Neutrophil (primary cell): ENCODE results near the gene DBNL.

Source experiments
- H3K27ac ChIP-seq: fragments of 200-600 bp; sonication (generic); 2 replicates; pipeline ENCODE4 v1.5.1; 2016; ENCODE audit warnings: mild to moderate bottlenecking, moderate library complexity
- H3K27me3 ChIP-seq: fragments of 200-600 bp; sonication (generic); 2 replicates; pipeline ENCODE4 v1.6.0; 2016; ENCODE audit warnings: mild to moderate bottlenecking
- H3K36me3 ChIP-seq: fragments of 200-600 bp; sonication (generic); 2 replicates; pipeline ENCODE4 v1.5.1; 2017
- H3K4me1 ChIP-seq, 2 experiments: fragments of 200-600 bp in 1 of 2; sonication (generic) in 1 of 2; 1 replicate in 1 of 2; 2 replicates in 1 of 2; pipeline versions ENCODE4 v1.5.1 to v1.6.1; 2013 to 2016; ENCODE audit warnings: low read depth in 1 of 2, low read length in 1 of 2, mild to moderate bottlenecking in 1 of 2, moderate library complexity in 1 of 2; ENCODE audit not compliant: control insufficient read depth in 1 of 2, insufficient read depth in 1 of 2
- H3K4me3 ChIP-seq, 2 experiments: fragments of 200-600 bp in 1 of 2; sonication (generic) in 1 of 2; 1 replicate in 1 of 2; 2 replicates in 1 of 2; pipeline ENCODE4 v1.5.1; 2013 to 2016; ENCODE audit warnings: low read depth in 1 of 2, low read length in 1 of 2, mild to moderate bottlenecking in 1 of 2, moderate library complexity in 1 of 2
- H3K9me3 ChIP-seq: fragments of 200-600 bp; sonication (generic); 2 replicates; pipeline ENCODE4 v1.5.1; 2016
- CTCF ChIP-seq: fragments of 200-600 bp; sonication (generic); IDR thresholded peaks from 2 replicates; pipeline ENCODE4 v1.5.1; 2016; ENCODE audit warnings: antibody characterized with exemption

The DBNL gene

GRCh38 chr7:44042221-44042620, 2.3 kb upstream of the DBNL start:
- no peak for TF ChIP-seq CTCF
- Histone ChIP-seq H3K4me3 (no peak overlapping the region), H3K27me3 (no peaks in the 10 kb centered on the region), H3K27ac (no peak overlapping the region), H3K4me1 (peaks cover 38 to 50% of the 10 kb centered on the region in 2 experiments), H3K36me3 (no peaks in the 10 kb centered on the region), H3K9me3 (no peaks in the 10 kb centered on the region)

GRCh38 chr7:44043902-44044301, 600 bp upstream of the DBNL start:
- Histone ChIP-seq H3K27me3 (no peaks in the 10 kb centered on the region), H3K27ac (peak overlapping the region; percentile 99), H3K4me3 (peak overlapping the region; percentile 73 to 85), H3K9me3 (no peaks in the 10 kb centered on the region), H3K4me1 (peaks cover 55 to 67% of the 10 kb centered on the region in 2 experiments), H3K36me3 (peaks cover 5% of the 10 kb centered on the region)
- TF ChIP-seq CTCF = no peak

GRCh38 chr7:44045226-44046014, 918 bp downstream of the DBNL start:
- H3K4me1 ChIP-seq = peaks cover 62 to 74% of the 10 kb centered on the region in 2 experiments

GRCh38 chr7:44046321-44047061, 2.0 kb downstream of the DBNL start:
- peak overlapping the region; percentile 99 for H3K27ac ChIP-seq
- H3K4me3 ChIP-seq = peak overlapping the region; percentile 73 to 85
- TF ChIP-seq CTCF = peak; percentile 82
- H3K9me3 ChIP-seq = no peaks in the 10 kb centered on the region
- H3K36me3 ChIP-seq = peaks cover 31% of the 10 kb centered on the region
- H3K27me3 ChIP-seq = no peaks in the 10 kb centered on the region
- peaks cover 63 to 70% of the 10 kb centered on the region in 2 experiments for H3K4me1 ChIP-seq

More at GRCh38 chr7:44045226-44046014, 918 bp downstream of the DBNL start:
- H3K27me3 ChIP-seq = no peaks in the 10 kb centered on the region
- H3K4me3 ChIP-seq = peak overlapping the region; percentile 73 to 85
- peak overlapping the region; percentile 99 for H3K27ac ChIP-seq
- no peaks in the 10 kb centered on the region for H3K9me3 ChIP-seq
- TF ChIP-seq CTCF = no peak
- H3K36me3 ChIP-seq = peaks cover 20% of the 10 kb centered on the region

GRCh38 chr7:44048031-44048795, 3.7 kb downstream of the DBNL start:
- Histone ChIP-seq H3K27ac (peak overlapping the region; percentile 99), H3K4me1 (peaks cover 75 to 77% of the 10 kb centered on the region in 2 experiments), H3K27me3 (no peaks in the 10 kb centered on the region), H3K36me3 (peaks cover 48% of the 10 kb centered on the region), H3K4me3 (peak overlapping the region; percentile 6 to 18), H3K9me3 (no peaks in the 10 kb centered on the region)
- TF ChIP-seq CTCF = no peak
